Memory B cell (primary cell): ENCODE data around the gene ACP3.
A peak's percentile ranks its signal among the peaks of the same experiment; 100 is the strongest.

ENCODE experiments used
- ATAC-seq: fragments of 150-1000 bp; cut with Tn5 transposase; 2 replicates; pipeline ENCODE4 v1.10.0; 2021; ENCODE audit warnings: low read depth, mild to moderate bottlenecking, moderate library complexity
- DNase-seq, 2 donors: peaks; one replicate each; pipeline ENCODE4 v3.0.0; 2022; ENCODE audit warnings: low spot score in 2 of 2
- H3K27ac Mint-ChIP-seq: one replicate; pipeline ENCODE4 v1.8.0; 2022; ENCODE audit warnings: mild to moderate bottlenecking, moderate library complexity, mixed read lengths
- H3K27me3 Mint-ChIP-seq: one replicate; pipeline ENCODE4 v1.8.0; 2022; ENCODE audit warnings: mixed read lengths
- H3K36me3 Mint-ChIP-seq: one replicate; pipeline ENCODE4 v1.8.0; 2022; ENCODE audit warnings: mild to moderate bottlenecking, mixed read lengths
- H3K4me1 Mint-ChIP-seq: one replicate; pipeline ENCODE4 v1.8.0; 2022; ENCODE audit warnings: mixed read lengths
- H3K4me3 Mint-ChIP-seq: one replicate; pipeline ENCODE4 v1.8.0; 2022; ENCODE audit warnings: mild to moderate bottlenecking, moderate library complexity, mixed read lengths
- H3K9me3 Mint-ChIP-seq: one replicate; pipeline ENCODE4 v1.8.0; 2022; ENCODE audit warnings: mixed read lengths

Gene ACP3

GRCh38 chr3:132341746-132342145 lies 24.5 kb downstream of the ACP3 start:
- DNase-seq (no peak), ATAC-seq (no peak)
- H3K27ac Mint-ChIP-seq: no peak overlapping the region
- H3K36me3 Mint-ChIP-seq: no peaks in the 10 kb centered on the region
- H3K4me3 Mint-ChIP-seq: no peak overlapping the region
- no peaks in the 10 kb centered on the region for H3K9me3 Mint-ChIP-seq
- peaks cover 3% of the 10 kb centered on the region for H3K4me1 Mint-ChIP-seq
- H3K27me3 Mint-ChIP-seq: peaks cover 2% of the 10 kb centered on the region

DNA sequence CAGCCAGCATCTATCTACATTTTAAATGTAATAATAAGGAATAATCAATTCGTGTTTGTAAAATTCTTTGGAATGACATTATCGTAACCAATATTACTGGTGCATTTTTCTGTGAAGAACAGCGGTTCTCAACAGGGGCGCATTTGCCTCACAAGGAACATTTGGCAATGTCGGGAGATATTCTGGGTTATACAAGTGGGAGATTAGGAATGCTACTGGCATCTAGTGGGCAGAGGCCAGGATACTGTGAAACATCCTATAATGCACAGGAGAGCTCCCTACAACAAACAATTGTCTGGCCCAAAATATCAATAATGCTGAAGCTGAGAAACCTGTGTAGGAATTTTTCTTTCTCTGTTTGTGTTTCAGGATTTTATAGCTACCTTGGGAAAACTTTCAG lies 25.0 kb downstream of the ACP3 start:
- Mint-ChIP-seq H3K27me3 (peaks cover 2% of the 10 kb centered on the region), H3K4me1 (peaks cover 3% of the 10 kb centered on the region), H3K9me3 (no peaks in the 10 kb centered on the region), H3K27ac (no peak overlapping the region), H3K36me3 (no peaks in the 10 kb centered on the region), H3K4me3 (no peak overlapping the region)
- no peak for ATAC-seq
- no peak for DNase-seq

- peaks cover 2% of the 10 kb centered on the region for H3K27me3 Mint-ChIP-seq
- ATAC-seq: no peak
- no peak overlapping the region for H3K4me3 Mint-ChIP-seq
- no peak for DNase-seq
- H3K27ac Mint-ChIP-seq: no peak overlapping the region
- no peaks in the 10 kb centered on the region for H3K36me3 Mint-ChIP-seq
- H3K9me3 Mint-ChIP-seq: no peaks in the 10 kb centered on the region
- peaks cover 3% of the 10 kb centered on the region for H3K4me1 Mint-ChIP-seq
These were observed 25.4 kb downstream of the ACP3 start for GRCh38 chr3:132342610-132343009.

DNA sequence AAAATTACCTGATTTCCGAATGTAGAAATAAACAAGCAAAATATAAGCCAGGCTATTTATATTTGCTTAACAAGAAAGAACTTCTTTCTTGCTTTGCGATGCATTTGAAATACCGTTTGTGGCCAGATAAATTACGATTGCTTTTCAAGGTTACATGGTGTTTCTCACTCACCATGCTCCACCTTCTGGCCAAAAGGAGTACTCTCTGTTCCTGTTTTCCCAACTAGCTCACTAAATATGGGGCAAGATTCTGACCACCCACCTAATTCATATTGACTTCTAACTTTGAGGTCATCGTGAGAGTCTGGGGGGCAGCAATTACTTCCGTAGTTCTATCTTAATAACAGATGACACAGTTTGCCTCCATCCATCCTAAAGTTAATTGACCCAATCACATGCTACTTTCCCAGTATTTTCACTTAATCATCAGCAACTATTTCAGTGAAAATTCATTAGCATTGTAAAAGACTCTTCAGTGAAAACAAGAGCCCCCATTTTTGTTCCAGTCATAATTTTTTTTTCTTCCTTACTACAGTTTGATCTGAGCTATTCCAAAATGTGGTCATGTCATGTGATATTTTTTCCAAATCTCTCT lies 25.9 kb downstream of the ACP3 start:
- H3K4me3 Mint-ChIP-seq: no peak overlapping the region
- H3K27ac Mint-ChIP-seq: no peak overlapping the region
- H3K27me3 Mint-ChIP-seq: peaks cover 2% of the 10 kb centered on the region
- no peaks in the 10 kb centered on the region for H3K36me3 Mint-ChIP-seq
- peaks cover 3% of the 10 kb centered on the region for H3K4me1 Mint-ChIP-seq
- no peaks in the 10 kb centered on the region for H3K9me3 Mint-ChIP-seq
- peak; percentile 61 for ATAC-seq
- DNase-seq: peak; percentile 15 to 22

GRCh38 chr3:132344666-132345280 lies 27.6 kb downstream of the ACP3 start:
- no peak overlapping the region for H3K4me3 Mint-ChIP-seq
- no peak overlapping the region for H3K27ac Mint-ChIP-seq
- peaks cover 2% of the 10 kb centered on the region for H3K27me3 Mint-ChIP-seq
- no peak for DNase-seq
- ATAC-seq: no peak
- H3K36me3 Mint-ChIP-seq: no peaks in the 10 kb centered on the region
- no peaks in the 10 kb centered on the region for H3K9me3 Mint-ChIP-seq
- peaks cover 3% of the 10 kb centered on the region for H3K4me1 Mint-ChIP-seq

GRCh38 chr3:132346841-132347736 lies 29.9 kb downstream of the ACP3 start:
- ATAC-seq (no peak), DNase-seq (no peak)
- Mint-ChIP-seq H3K36me3 (no peaks in the 10 kb centered on the region), H3K9me3 (no peaks in the 10 kb centered on the region), H3K4me1 (peaks cover 3% of the 10 kb centered on the region), H3K27me3 (peaks cover 2% of the 10 kb centered on the region), H3K27ac (no peak overlapping the region), H3K4me3 (no peak overlapping the region)

GRCh38 chr3:132347811-132348210 lies 30.6 kb downstream of the ACP3 start:
- H3K27ac Mint-ChIP-seq: no peak overlapping the region
- ATAC-seq: no peak
- no peaks in the 10 kb centered on the region for H3K36me3 Mint-ChIP-seq
- H3K4me3 Mint-ChIP-seq: no peak overlapping the region
- no peaks in the 10 kb centered on the region for H3K9me3 Mint-ChIP-seq
- peaks cover 7% of the 10 kb centered on the region for H3K4me1 Mint-ChIP-seq
- peaks cover 2% of the 10 kb centered on the region for H3K27me3 Mint-ChIP-seq
- DNase-seq: no peak

DNA sequence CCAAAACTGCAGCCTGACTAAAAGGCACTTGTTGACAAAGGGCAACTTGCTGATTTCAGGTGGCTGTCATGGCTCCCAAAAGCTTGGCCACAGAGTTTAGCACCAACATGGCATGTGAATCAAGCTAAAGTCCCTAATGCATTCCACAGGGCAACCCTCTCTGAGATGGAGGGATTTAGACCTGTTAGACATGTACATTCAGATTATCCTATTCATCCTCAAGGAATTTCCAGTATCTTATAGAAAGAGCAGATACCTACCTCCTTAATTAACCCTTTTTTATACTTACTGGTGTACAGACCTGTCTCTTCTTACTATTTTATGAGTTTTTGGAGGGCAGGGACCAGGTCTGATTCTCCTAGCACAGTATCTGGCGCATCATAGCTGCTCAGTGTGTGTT lies 31.3 kb downstream of the ACP3 start:
- no peaks in the 10 kb centered on the region for H3K36me3 Mint-ChIP-seq
- peaks cover under 1% of the 10 kb centered on the region for H3K27me3 Mint-ChIP-seq
- ATAC-seq (no peak), DNase-seq (no peak)
- H3K4me1 Mint-ChIP-seq: peaks cover 5% of the 10 kb centered on the region
- H3K9me3 Mint-ChIP-seq: no peaks in the 10 kb centered on the region
- H3K27ac Mint-ChIP-seq: no peak overlapping the region
- H3K4me3 Mint-ChIP-seq: no peak overlapping the region

- H3K36me3 Mint-ChIP-seq: no peaks in the 10 kb centered on the region
- ATAC-seq: no peak
- no peak overlapping the region for H3K27ac Mint-ChIP-seq
These were observed 33.6 kb downstream of the ACP3 start for GRCh38 chr3:132350814-132351213.

GRCh38 chr3:132351222-132351806 lies 34.1 kb downstream of the ACP3 start:
- no peaks in the 10 kb centered on the region for H3K27me3 Mint-ChIP-seq
- H3K9me3 Mint-ChIP-seq: no peaks in the 10 kb centered on the region
- peaks cover 4% of the 10 kb centered on the region for H3K4me1 Mint-ChIP-seq
- DNase-seq: no peak
- no peak overlapping the region for H3K4me3 Mint-ChIP-seq
- no peak overlapping the region for H3K27ac Mint-ChIP-seq
- H3K36me3 Mint-ChIP-seq: no peaks in the 10 kb centered on the region
- no peak for ATAC-seq

More at GRCh38 chr3:132350814-132351213, 33.6 kb downstream of the ACP3 start:
- no peaks in the 10 kb centered on the region for H3K9me3 Mint-ChIP-seq
- DNase-seq: no peak
- H3K4me3 Mint-ChIP-seq: no peak overlapping the region
- peaks cover 4% of the 10 kb centered on the region for H3K4me1 Mint-ChIP-seq
- no peaks in the 10 kb centered on the region for H3K27me3 Mint-ChIP-seq

- Mint-ChIP-seq H3K9me3 (no peaks in the 10 kb centered on the region), H3K36me3 (no peaks in the 10 kb centered on the region), H3K4me3 (no peak overlapping the region), H3K27me3 (no peaks in the 10 kb centered on the region), H3K27ac (no peak overlapping the region), H3K4me1 (peaks cover 4% of the 10 kb centered on the region)
- ATAC-seq: peak; percentile 79
- DNase-seq: peak; percentile 67 to 68
These were observed 35.4 kb downstream of the ACP3 start for GRCh38 chr3:132352556-132353143.

GRCh38 chr3:132354916-132355702 lies 37.9 kb downstream of the ACP3 start:
- Mint-ChIP-seq H3K27me3 (no peaks in the 10 kb centered on the region), H3K4me1 (peaks cover 4% of the 10 kb centered on the region), H3K36me3 (no peaks in the 10 kb centered on the region), H3K27ac (no peak overlapping the region), H3K4me3 (no peak overlapping the region), H3K9me3 (no peaks in the 10 kb centered on the region)
- ATAC-seq (no peak), DNase-seq (no peak)

DNA sequence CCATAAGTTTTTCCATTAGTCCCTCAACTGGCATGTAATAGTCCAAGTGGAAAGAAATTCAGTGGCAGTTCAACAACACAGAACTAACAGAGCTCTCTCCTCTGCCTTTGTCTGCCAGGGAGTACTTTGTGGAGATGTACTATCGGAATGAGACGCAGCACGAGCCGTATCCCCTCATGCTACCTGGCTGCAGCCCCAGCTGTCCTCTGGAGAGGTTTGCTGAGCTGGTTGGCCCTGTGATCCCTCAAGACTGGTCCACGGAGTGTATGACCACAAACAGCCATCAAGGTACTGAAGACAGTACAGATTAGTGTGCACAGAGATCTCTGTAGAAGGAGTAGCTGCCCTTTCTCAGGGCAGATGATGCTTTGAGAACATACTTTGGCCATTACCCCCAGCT lies 39.4 kb downstream of the ACP3 start:
- Mint-ChIP-seq H3K9me3 (no peaks in the 10 kb centered on the region), H3K27ac (no peak overlapping the region), H3K4me1 (peaks cover 4% of the 10 kb centered on the region), H3K27me3 (peaks cover 4% of the 10 kb centered on the region), H3K4me3 (no peak overlapping the region), H3K36me3 (no peaks in the 10 kb centered on the region)
- no peak for ATAC-seq
- DNase-seq: no peak
